RKO (cell line): Measurements from ENCODE around the gene COL4A4.

ENCODE experiments used
- DNase-seq: peaks from one replicate; pipeline ENCODE4 v3.0.0-alpha.2; 2016; ENCODE audit warnings: low spot score

COL4A4 gene

DNA sequence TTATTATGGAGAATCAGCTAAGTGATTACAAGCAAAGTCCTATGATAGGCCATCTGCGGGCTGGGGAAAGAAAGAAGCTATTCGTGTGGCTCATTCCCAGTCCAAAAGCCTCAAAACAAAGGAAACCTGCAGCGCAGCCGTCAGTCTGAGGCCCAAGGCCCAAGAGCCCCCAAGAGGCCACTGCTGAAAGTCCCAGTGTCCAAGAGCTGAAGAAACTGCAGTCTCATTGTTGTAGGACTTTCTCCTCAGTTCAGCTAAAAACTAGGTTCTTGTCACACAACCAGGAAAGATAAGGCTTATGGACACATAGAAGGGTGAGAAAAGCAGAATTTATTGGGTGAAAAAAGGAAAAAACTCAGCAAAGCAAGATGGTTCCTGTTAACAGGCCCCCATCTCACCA, 185.0 kb downstream of the COL4A4 start:
- DNase-seq = no peak

- DNase-seq = no peak
These were observed 185.7 kb downstream of the COL4A4 start for GRCh38 chr2:226978300-226978699.

- DNase-seq = no peak
These were observed 186.2 kb downstream of the COL4A4 start for GRCh38 chr2:226977775-226978190.

DNA sequence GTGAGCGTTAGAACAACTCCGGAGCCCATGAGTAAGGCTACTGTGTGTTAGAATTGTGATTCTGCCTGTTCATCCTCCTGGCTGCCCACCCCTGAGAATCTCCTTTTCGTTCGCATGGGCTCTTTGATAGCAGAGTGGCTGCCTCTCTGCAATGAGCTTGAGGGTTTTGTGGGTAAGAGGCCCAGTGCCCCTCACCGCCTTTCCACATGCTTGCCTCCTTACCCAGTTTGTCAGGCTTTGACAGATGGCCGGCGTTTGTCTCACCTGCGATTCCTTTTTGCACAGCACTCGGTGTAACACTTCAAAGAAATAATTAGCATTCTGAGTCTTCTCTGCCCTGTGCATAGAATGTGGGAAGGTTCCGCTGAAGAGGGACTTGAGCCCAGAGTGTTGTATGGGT, 190.2 kb downstream of the COL4A4 start:
- no peak for DNase-seq

DNA sequence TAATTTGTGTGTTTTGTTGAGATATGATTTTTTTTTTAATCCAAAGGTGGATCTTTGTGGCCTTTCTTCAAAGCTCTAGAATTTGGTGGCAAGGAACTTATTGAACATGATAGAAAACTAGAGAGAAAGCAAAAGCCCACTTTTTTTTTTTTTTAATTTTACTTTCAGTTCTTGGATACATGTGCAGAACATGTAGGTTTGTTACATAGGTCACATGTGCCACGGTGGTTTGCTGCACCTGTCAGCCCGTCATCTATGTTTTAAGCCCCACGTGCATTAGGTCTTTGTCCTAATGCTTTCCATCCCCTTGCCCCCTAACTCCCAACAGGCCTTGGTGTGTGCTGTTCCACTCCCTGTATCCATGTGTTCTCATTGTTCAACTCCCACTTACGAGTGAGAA, 192.2 kb downstream of the COL4A4 start:
- DNase-seq = no peak

GRCh38 chr2:226971084-226971483, 192.9 kb downstream of the COL4A4 start:
- DNase-seq = no peak

- no peak for DNase-seq
These were observed 193.6 kb downstream of the COL4A4 start for GRCh38 chr2:226970362-226970761.

DNA sequence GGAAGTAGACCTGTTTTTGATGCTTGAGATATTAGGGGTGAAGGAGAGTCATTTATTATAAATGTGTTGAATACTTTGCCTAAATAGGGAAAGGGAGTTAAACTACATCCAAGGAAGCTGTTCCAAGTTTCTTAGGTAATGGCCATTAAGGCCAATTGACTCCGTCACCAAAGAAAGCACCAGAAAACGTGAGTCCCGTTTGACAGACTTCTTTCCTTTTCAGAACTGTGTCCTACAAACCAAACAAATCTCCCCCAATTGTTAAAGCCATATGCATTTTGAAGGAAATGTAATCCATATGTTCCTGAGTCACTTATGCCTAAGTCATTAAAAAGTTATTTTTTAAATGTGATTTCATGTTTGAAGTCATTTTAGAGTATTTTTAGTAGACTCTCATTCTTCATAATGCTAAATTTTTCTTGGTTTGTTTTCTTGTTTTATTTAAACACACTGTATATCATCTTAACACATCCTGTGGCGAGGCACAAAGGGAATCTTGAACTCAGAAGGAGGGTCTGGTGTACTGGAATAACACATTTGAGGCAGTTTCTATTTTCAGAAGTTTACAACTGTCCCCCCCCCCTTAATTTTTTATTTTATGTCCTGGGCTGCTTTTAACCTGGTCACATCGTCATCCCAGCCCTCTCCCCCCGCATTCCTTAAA, 194.5 kb downstream of the COL4A4 start:
- no peak for DNase-seq

- DNase-seq = no peak
These were observed 198.6 kb downstream of the COL4A4 start for GRCh38 chr2:226965376-226965775.

- DNase-seq = no peak
These were observed 200.5 kb downstream of the COL4A4 start for GRCh38 chr2:226963528-226963927.

DNA sequence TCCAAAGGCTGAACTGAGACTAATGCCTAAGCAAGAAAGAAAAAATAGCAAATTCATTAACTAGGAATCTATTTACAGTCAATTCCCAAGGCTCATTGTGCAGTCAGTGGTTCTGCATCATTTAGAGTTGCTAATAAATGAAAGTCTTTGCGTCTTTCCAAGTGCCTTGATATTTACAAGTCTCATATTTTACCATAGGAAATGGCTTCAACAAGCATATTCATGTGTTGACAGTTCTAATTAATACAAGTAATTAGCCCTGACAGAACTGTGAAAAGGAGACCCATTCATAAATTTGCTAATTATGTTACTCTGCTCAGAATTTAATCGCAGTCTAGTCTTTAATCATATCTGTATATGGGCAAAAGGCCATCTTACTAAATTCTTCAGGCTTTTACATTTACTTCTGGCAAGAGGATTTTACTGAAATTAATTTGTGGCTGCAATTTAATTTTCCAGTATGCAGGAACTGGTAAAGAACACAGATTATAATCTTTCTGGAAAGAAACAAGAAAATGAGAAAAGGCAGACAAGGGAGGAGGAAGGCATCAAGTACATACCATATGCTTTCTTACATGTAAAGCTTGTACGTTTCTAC, 201.7 kb downstream of the COL4A4 start:
- DNase-seq = no peak

DNA sequence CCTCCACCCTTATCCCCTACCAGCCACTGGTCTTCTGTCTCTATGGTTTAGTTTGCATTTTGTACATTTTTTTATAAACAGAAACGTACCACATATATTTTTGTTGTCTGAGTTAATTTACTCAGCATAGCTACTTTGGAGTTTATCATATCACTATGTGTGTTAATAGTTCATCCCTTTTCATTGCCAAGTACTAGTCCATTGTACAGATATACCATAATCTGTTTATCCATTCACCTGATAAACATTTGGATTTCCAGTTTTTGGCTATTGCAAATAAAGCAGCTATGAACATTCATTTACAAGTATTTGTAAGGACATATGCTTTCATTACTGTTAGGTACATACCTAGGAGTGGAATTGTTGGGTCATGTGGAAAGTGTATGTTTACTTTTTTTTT, 204.6 kb downstream of the COL4A4 start:
- DNase-seq = no peak

- no peak for DNase-seq
These were observed 207.3 kb downstream of the COL4A4 start for GRCh38 chr2:226956659-226957058.

- no peak for DNase-seq
These were observed 210.2 kb downstream of the COL4A4 start for GRCh38 chr2:226953826-226954225.

- DNase-seq = no peak
These were observed 210.8 kb downstream of the COL4A4 start for GRCh38 chr2:226953206-226953605.
